Retinal pigment epithelial cell (primary cell): ENCODE measurements around the gene CLCN1.
A peak's percentile ranks its signal among the peaks of the same experiment; 100 is the strongest.
"Not testable (repeated sequence)": the region's sequence is repeated elsewhere in the genome, so short reads cannot be mapped to it uniquely, and the experiment has no call there.

Source experiments
- DNase-seq: peaks from one replicate; pipeline ENCODE4 v3.0.0-alpha.2; 2010; ENCODE audit warnings: low read depth
- H3K4me3 ChIP-seq: 2 replicates; pipeline ENCODE4 v1.5.1; 2011; ENCODE audit warnings: mild to moderate bottlenecking, low read length, control low read depth, moderate library complexity
- CTCF ChIP-seq: conservative IDR thresholded peaks from 2 replicates; pipeline ENCODE4 v1.5.1; 2011; ENCODE audit warnings: low read depth, low read length, control low read depth, inconsistent platforms

Gene CLCN1

GRCh38 chr7:143287339-143287934 lies 28.5 kb upstream of the CLCN1 start:
- peak overlapping the region; percentile 17 for H3K4me3 ChIP-seq
- no peak for TF ChIP-seq CTCF
- DNase-seq = no peak

- H3K4me3 ChIP-seq = peak within 1 kb of the TSS; percentile 89
- TF ChIP-seq CTCF = peak; percentile 33
- peak; percentile 82 for DNase-seq
Measured at GRCh38 chr7:143287935-143288826, 27.7 kb upstream of the CLCN1 start, which contains the start of gene CASP2. Gene CASP2, plus strand, starts transcription at chr7:143288351. Its CDS starts 105 bp downstream, at chr7:143288456.

- no peak for DNase-seq
- TF ChIP-seq CTCF = no peak
- H3K4me3 ChIP-seq = peak overlapping the region; percentile 89
Measured at GRCh38 chr7:143288836-143289235, 27.1 kb upstream of the CLCN1 start.

- no peak for TF ChIP-seq CTCF
- peak overlapping the region; percentile 89 for H3K4me3 ChIP-seq
- no peak for DNase-seq
Measured at GRCh38 chr7:143289421-143289820, 26.5 kb upstream of the CLCN1 start.

- not testable (repeated sequence) for DNase-seq
- H3K4me3 ChIP-seq = peak overlapping the region; percentile 89
Measured at GRCh38 chr7:143289888-143290287, 26.0 kb upstream of the CLCN1 start.

GRCh38 chr7:143290293-143290692 lies 25.6 kb upstream of the CLCN1 start:
- no peak overlapping the region for H3K4me3 ChIP-seq
- TF ChIP-seq CTCF = no peak
- no peak for DNase-seq

GRCh38 chr7:143292876-143293275 lies 23.0 kb upstream of the CLCN1 start:
- H3K4me3 ChIP-seq = no peak overlapping the region
- no peak for DNase-seq
- TF ChIP-seq CTCF = no peak
